C4-2B (cell line): Measurements from ENCODE around the gene UBTD1.

Experiments used
- ZFX ChIP-seq: fragments of 450-650 bp; IDR thresholded peaks from 2 replicates; pipeline ENCODE4 v1.6.1; 2017
- TF ChIP-seq, protein P1 (sequence below): fragments of 450-650 bp; conservative IDR thresholded peaks from 2 replicates; pipeline ENCODE4 v1.5.1; 2017; ENCODE audit warnings: mild to moderate bottlenecking

GRCh38 chr10:97593421-97593820, 94.7 kb downstream of the UBTD1 start:
- TF ChIP-seq, protein P1, sequence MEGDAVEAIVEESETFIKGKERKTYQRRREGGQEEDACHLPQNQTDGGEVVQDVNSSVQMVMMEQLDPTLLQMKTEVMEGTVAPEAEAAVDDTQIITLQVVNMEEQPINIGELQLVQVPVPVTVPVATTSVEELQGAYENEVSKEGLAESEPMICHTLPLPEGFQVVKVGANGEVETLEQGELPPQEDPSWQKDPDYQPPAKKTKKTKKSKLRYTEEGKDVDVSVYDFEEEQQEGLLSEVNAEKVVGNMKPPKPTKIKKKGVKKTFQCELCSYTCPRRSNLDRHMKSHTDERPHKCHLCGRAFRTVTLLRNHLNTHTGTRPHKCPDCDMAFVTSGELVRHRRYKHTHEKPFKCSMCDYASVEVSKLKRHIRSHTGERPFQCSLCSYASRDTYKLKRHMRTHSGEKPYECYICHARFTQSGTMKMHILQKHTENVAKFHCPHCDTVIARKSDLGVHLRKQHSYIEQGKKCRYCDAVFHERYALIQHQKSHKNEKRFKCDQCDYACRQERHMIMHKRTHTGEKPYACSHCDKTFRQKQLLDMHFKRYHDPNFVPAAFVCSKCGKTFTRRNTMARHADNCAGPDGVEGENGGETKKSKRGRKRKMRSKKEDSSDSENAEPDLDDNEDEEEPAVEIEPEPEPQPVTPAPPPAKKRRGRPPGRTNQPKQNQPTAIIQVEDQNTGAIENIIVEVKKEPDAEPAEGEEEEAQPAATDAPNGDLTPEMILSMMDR = no peak
- no peak for TF ChIP-seq ZFX
